HG02763 (cell line): Measurements from ENCODE around the gene DDHD1.
"Not testable (repeated sequence)": the region's sequence is repeated elsewhere in the genome, so short reads cannot be mapped to it uniquely, and the experiment has no call there.

Source experiments
- ATAC-seq: cut with Tn5 transposase; IDR thresholded peaks from one replicate; pipeline ENCODE4 v1.9.1; 2021; ENCODE audit warnings: mild to moderate bottlenecking, moderate library complexity; ENCODE audit not compliant: unreplicated experiment

DDHD1 gene

GRCh38 chr14:53152184-53152886, 788 bp downstream of the DDHD1 start:
- peak; percentile 20 for ATAC-seq

- ATAC-seq, result no peak
These were observed 1.5 kb downstream of the DDHD1 start for GRCh38 chr14:53151523-53152183.

GRCh38 chr14:53149668-53150316, 3.3 kb downstream of the DDHD1 start:
- no peak for ATAC-seq

GRCh38 chr14:53148671-53149070, 4.5 kb downstream of the DDHD1 start:
- ATAC-seq, result no peak

- ATAC-seq, result no peak
These were observed 5.2 kb downstream of the DDHD1 start for GRCh38 chr14:53147893-53148292.

GRCh38 chr14:53147208-53147607, 5.9 kb downstream of the DDHD1 start:
- peak; percentile 39 for ATAC-seq

- no peak for ATAC-seq
These were observed 6.4 kb downstream of the DDHD1 start for GRCh38 chr14:53146739-53147138.

- ATAC-seq, result peak; percentile 55
These were observed 8.9 kb downstream of the DDHD1 start for GRCh38 chr14:53144244-53144643.

- ATAC-seq, result no peak
These were observed 12.5 kb downstream of the DDHD1 start for GRCh38 chr14:53140585-53140984.

- ATAC-seq, result no peak
These were observed 15.4 kb downstream of the DDHD1 start for GRCh38 chr14:53137568-53138203.

GRCh38 chr14:53130491-53130890, 22.6 kb downstream of the DDHD1 start:
- not testable (repeated sequence) for ATAC-seq

GRCh38 chr14:53128303-53129028, 24.7 kb downstream of the DDHD1 start:
- no peak for ATAC-seq

- ATAC-seq, result no peak
These were observed 25.3 kb downstream of the DDHD1 start for GRCh38 chr14:53127832-53128231.

- ATAC-seq, result no peak
These were observed 26.0 kb downstream of the DDHD1 start for GRCh38 chr14:53127151-53127550.

- no peak for ATAC-seq
These were observed 26.4 kb downstream of the DDHD1 start for GRCh38 chr14:53126731-53127130.

GRCh38 chr14:53124786-53125185, 28.3 kb downstream of the DDHD1 start:
- ATAC-seq, result no peak

GRCh38 chr14:53121419-53121818, 31.7 kb downstream of the DDHD1 start:
- not testable (repeated sequence) for ATAC-seq

- not testable (repeated sequence) for ATAC-seq
These were observed 35.6 kb downstream of the DDHD1 start for GRCh38 chr14:53117479-53117878.

GRCh38 chr14:53113989-53114388, 39.1 kb downstream of the DDHD1 start:
- no peak for ATAC-seq

- ATAC-seq, result no peak
These were observed 43.0 kb downstream of the DDHD1 start for GRCh38 chr14:53110096-53110495.
